ENCODE measurements around the gene TBCA. TPM values are rescaled to one million over a fixed set of nuclear protein-coding genes. Genes with fewer than 3 reads are reported as not detected.

TBCA gene, protein sequence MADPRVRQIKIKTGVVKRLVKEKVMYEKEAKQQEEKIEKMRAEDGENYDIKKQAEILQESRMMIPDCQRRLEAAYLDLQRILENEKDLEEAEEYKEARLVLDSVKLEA
- 357 and 392 TPM in 2 replicates for total RNA-seq (2014; rRNA removed; shearing (Covaris generic))
- polyA plus RNA-seq (2014; cell fraction: nucleus; rRNA removed): 263 and 332 TPM in 2 replicates

DNA sequence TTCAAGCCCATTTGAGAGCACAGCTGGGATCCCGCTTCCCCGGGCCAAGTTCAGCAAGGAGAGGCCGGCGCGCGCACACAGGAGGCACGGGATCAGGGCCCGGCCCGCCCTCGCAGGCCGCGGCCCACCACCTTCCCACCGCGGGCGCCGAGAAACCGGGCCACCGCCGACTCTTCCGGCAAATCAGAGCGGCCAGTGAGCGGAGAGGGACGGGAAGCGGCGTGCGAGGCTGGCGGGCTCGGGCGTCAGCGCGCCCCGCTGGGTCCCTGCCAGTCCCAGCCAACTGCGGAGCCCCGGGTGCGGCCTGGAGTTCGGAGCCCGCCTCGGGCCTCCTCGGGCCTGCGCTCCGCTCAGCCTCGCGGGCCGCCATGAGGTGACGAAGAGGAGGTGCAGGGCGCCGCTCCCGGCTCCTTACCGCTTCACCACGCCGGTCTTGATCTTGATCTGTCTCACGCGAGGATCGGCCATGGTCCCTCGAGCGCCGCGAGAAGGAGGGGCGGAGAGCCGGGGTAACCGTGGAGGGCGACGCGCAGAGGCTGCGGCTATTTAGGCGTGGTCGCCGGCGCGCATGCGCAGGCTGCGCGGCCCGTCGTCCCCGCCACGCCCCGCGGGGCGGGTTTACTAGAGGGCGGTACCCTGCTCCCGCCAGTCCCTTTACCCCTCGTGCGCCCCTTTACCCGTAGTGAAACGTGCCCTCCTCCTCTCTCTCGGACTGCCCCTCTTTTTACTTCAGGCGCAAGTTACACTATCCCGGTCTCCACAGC is at the start of gene TBCA:
TSS of gene TBCA (minus strand) at position 550 of the 764 bp plus-strand sequence. CDS start at position 468, 82 bp downstream.
- peak; percentile 85 for DNase-seq (ENCODE audit: extremely low read depth, low read depth)

DNA sequence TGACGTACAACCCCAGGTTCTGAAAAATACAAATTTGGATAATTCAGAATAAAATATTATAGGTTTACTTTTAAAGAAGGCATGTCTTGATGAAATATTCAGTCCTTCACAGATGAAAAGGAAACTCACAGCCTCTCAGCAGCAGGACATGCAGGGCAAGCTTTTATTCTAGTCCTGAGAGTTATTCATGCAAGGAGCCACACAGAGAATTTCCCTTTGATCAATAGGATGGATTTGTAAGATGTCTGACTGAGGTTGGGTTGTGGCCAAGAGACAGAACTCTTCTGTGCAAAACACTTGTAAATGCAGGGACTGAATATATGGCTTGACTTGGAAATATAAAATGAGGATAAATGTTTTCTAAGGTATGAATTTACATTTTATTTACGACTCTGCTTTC is 48.8 kb upstream of the TBCA start:
- DNase-seq (ENCODE audit: extremely low read depth, low read depth): no peak

DNA sequence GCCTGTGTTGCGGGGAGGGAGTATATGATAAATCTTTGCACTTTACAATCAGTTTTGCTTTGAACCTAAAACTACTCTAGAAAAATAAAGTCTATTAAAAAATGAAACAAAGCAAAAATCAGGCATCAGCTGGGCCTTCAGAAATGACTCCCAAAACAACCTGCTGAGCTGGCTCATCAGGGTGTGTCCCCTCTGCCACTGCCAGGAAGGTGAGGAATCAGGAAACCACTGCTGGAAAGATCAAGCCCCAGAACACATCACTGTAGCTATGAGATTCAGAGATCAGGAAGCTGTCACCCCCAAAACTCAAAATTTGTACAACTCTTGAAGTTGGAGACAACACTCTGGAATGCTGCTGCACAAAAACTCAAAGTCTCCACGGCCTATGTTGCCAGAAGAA is 40.5 kb upstream of the TBCA start:
- no peak for DNase-seq (ENCODE audit: extremely low read depth, low read depth)

DNA sequence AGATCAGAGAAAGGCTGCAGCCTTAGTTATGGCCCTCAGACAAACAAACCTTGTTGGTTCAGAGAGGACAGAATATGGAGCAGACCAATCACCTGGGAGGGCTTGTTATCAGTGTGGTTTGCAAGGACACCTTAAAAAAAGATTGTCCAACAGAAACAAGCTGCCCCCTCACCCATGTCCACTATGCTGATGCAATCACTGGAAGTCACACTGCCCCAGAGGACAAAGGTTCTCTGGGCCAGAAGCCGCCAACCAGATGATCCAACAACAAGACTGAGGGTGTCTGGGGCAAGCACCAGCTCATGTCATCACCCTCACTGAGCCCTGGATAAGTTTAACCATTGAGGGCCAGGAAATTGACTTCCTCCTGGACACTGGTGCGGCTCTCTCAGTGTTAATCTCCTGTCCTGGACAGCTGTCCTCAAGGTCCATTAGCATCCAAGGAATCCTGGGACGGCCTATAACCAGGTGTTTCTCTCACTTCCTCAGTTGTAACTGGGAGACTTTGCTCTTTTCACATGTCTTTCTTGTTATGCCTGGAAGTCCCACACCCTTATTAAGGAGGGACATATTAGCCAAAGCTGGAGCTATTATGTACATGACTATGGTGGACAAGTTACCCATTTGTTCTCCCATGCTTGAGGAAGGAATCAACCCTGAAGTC is 36.9 kb upstream of the TBCA start:
- no peak for DNase-seq (ENCODE audit: extremely low read depth, low read depth)

DNA sequence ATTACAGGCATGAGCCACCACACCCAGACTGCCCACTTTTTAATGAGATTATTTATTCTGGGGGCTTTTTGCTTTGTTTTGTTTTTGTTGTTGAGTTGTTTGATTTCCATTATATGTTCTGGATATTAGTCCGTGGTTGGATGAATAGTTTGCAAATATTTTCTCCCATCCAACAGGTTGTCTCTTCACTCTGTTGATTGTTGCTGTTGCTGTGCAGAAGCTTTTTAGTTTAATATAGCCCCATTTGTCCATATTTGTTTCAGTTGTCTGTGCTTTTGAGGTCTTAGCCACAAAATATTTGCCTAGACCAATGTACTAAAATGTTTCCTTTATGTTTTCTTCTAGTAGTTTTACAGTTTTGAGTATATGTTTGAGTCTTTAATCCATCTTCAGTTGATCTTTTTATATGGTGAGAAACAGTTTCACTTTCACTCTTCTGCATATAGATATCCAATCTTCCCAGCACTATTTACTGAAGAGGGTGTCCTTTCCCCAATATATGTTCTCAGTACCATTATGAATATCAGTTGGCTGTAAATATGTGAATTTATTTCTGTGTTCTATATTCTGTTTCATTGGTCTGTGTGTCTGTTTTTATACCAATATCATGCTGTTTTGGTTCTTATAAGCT is 30.2 kb upstream of the TBCA start:
- DNase-seq (ENCODE audit: extremely low read depth, low read depth): no peak

DNA sequence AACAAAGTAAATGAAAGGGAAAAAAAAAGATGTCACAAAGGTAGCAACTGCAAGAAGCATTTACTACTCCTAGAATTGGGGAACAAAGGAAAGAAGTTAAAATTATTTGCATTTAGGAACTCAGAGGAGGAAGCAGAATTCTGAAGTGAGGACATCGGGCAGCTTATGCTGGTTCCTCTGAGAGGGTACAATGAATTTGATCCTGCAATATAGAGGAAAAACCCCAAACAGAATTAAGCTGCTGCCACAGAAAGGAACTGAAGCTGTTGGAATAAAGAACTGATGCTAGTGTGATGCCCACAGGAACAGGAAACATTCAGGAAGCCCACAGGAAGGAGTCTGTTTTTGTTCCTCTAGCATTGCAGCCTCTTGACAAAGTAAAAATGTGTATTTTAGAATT is 22.3 kb upstream of the TBCA start:
- DNase-seq (ENCODE audit: extremely low read depth, low read depth): no peak

DNA sequence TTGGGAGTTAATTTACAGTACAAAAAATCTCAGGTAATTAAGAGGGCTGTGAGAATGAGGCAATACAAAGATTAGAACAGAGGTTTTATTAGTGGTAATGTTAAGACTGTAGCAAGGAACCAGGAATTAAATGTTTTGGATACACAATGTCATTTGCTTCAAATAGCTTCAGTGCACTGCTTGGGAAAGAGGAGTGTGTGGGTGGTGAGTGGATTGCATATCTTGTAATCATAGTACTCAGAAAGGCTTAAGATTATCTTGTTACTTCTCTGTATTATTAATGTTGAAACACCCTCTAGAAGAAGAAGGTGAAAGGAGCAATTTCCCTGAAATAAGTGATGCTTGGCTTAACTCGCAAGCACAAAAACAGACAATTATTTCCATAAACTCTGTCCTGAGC is 21.0 kb upstream of the TBCA start:
- DNase-seq (ENCODE audit: extremely low read depth, low read depth): no peak

DNA sequence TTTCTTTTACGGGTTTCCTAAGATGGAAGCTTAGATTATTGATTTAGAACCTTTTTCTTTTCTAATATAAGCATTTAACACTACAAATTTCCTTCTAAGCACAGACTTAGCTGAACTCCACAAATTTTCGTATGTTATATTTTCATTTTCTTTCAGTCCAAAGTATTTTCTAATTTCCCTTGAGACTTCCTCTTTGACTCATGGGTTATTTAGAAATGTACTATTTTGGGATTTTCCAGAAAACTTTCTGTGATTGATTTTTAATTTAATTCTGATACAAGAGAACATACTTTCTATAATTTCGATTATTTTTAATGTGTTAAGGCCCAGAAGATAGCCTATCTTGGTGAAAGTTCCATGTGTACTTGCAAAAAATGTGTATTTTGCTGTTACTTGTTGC is 19.7 kb upstream of the TBCA start:
- no peak for DNase-seq (ENCODE audit: extremely low read depth, low read depth)

DNA sequence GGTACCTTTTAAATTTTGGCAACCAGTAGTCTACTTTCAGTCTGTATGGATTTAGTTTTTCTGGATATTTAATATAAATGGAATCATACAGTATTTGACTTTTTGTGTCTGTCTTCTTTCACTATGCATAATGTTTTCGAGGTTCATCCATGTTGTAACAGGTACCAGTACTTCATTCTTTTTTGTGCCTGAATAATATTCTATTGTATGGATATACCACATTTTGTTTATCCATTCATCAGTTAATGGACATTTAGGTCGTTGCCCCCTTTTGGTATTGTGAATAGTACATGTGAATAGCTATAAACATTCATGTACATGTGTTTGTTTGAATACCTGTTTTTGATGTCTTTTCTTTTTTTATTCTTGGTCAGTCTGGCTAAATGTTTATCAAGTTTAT is 19.1 kb upstream of the TBCA start:
- DNase-seq (ENCODE audit: extremely low read depth, low read depth): no peak

DNA sequence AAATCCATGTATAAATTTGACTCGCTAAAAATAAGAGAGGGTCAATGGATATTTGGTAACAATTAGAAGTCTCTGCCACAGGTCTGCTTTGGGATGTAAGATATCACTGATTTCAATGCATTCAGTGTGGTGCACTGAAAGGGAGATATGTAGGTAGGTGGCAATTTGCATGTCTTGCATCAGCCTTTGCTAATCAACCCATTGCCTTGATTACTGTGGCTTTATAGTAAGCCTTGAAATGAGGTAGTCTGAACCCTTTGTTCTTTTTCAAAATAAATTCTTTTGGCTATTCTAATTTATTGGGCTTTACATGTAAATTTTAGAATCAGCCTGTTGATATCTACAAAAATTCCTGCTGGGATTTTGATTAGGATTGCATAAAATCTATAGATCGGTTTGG is 15.8 kb upstream of the TBCA start:
- no peak for DNase-seq (ENCODE audit: extremely low read depth, low read depth)

DNA sequence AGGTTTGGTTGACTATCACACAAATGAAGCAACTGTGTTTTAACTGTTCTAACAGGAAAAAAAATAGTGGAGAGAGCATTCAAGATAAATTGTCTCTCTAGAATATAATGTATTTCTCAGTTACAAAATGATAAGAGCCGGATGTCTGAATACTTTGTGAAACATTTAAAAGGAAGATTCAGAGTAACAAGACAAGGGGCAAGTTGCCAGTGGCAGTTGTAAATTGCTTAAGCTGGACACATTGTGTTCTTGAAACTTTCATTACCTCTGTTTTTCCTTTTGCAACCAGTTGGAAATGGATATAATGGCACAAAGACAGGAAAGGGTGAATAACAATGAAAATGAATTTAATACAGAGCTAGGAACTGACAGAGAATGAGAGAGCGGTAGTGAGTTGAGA is 15.2 kb upstream of the TBCA start:
- no peak for DNase-seq (ENCODE audit: extremely low read depth, low read depth)

DNA sequence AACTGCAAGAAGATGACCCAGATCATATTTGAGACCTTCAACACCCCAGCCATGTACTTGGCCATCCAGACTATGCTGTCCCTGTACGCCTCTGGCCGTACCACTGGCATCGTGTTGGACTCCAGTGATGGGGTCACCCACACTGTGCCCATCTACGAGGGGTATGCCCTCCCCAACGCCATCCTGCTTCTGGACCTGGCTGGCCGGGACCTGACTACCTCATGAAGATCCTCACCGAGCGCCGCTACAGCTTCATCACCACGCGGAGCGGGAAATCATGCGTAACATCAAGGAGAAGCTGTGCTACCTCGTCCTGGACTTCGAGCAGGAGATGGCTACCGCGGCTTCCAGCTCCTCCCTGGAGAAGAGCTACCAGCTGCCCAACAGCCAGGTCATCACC is 9.1 kb upstream of the TBCA start:
- DNase-seq (ENCODE audit: extremely low read depth, low read depth): no peak

DNA sequence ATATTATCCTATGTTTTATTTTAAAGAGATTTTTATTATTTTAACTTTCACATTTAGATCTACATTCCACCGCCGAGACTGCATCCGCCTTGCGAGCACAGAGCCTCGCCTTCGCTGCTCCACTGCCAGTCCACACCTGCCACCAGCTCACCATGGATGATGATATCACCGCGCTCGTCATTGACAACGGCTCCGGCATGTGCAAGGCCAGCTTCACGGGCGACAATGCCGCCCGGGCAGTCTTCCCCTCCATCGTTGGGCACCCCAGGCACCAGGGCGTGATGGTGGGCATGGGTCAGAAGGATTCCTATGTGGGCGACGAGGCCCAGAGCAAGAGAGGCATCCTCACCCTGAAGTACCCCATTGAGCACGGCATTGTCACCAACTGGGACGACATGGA is 8.6 kb upstream of the TBCA start:
- DNase-seq (ENCODE audit: extremely low read depth, low read depth): no peak

DNA sequence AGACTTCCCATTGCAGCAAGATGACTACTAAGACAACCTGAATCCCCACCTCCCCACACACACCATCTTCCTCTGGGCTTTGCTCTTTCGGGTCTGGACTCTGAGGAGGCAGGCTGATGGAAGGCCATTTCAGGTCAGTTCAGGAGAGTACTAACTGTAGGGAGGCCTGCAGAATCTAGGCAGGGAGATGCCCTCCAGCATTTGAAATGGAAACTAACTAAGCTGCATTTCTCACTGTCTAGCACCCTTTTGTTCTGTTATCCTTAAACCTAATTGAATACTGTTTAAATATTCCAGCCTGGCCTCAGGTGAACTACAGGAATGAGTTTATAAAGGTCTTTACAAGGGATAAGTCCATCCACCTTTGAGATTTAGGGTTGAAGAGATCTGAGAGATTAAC is 4.9 kb upstream of the TBCA start:
- no peak for DNase-seq (ENCODE audit: extremely low read depth, low read depth)

DNA sequence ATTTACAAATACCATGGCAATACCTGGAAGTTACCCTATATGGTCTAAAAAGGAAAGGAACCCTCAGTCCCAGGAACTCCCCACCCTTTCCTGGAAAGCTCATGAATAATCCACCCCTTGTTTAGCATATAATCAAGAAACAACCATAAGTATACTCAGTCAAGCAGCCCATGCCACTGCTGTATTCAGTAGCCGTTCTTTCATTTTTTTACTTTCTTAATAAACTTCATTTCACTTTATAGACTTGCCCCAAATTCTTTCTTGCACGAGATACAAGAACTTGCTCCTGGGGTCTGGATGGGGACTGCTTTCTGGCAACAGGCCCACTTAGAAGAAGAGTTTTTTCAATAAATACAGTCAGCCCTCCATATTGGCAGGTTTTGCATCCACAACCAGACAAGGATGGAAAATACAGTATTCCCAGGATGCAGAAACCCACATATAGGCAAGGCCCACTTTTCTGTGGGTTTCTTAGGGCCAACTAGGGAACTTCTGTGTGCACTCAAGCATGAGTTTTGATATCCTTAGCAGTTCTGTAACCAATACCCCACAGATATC is 2.8 kb upstream of the TBCA start:
- no peak for DNase-seq (ENCODE audit: extremely low read depth, low read depth)

DNA sequence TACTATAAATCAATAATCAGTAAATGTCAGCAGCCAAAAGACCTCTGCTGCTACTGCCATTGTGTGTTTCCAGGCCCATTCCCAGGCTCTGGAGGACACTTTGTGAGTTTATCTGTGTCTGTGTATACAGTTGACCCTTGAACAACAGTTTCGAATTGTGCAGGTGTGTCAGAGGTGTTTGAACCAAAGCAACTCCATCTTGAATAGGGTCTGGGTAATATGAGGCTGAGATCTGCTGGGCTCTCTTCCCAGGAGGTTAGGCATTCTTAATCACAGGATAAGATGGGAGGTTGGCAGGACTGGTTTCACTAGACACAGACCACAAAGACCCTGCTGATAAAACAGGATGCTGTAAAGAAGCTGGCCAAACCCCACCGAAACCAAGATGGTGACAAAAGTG is 2.3 kb upstream of the TBCA start:
- DNase-seq (ENCODE audit: extremely low read depth, low read depth): no peak

DNA sequence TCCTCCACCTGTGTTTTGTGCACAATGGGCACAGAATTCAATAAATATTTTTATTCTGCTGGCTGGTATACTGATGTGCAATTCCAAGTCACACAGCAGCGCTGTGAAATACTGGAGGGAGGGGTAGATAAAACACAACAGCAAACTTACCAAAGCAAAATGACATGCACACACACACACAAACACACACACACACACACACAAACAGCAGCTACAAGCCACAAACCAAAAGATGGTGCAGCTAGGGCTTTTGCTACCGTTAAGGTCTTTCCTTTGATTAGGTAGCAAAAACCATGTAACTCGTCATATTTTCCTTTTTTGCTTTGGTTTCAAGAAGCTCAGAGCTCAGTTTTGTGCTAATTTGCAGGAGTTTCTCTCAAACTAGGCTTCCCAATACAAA is 1.8 kb upstream of the TBCA start:
- DNase-seq (ENCODE audit: extremely low read depth, low read depth): no peak

DNA sequence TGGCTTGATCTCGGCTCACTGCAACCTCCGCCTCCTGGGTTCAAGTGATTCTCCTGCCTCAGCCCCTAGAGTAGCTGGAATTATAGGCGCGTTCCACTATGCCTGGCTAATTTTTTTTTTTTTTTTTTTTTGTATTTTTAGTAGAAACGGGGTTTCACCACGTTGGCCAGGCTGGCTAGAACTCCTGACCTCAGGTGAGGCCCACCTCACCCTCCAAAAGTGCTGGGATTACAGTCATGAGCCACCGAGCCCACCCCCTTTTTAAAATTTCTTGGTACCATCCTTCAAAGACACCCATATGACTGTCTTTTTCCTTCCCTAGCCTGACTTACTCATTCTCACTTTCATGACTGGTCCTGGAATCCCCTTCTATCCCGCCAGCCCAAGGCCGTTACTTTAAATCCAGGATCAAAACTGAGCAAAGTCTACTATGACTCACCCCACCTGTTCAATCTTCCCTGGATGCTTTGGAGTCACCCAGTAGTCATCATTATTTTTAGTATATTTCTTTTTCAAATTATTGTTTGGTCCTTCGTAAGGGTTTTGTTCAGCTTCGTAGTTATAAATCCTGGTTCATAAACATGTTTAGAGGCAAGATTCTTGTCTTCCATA is 1.2 kb upstream of the TBCA start:
- DNase-seq (ENCODE audit: extremely low read depth, low read depth): no peak

DNA sequence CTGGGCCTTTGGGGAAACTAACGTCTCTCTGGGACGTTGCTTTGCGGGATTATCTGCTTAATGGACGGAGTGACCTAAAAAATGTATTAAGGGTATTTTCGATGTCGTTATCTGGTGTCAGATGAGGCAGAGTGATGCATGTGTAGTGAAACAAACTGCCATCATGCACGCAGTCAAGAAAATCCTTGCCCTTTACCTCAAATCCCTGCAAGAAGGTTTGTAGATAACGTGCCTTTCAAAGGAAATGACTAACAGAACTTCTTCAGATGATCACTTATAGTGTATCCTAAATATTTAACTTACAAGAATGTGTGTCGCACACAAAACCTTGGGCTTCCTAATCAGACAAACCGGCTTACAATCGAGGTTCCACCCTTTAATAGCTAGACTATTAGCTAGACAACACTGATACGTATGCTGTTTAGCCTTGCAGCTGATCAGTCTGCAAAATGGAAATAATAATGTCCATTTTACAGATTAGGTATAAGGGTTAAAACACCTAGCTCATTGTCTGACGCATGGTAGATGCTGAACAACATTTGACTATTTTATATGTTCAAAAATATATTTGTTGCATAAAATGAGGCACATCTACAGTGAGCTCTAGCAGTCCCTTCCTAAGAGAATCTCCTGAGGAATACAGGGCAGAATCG is 541 bp upstream of the TBCA start:
- DNase-seq (ENCODE audit: extremely low read depth, low read depth): no peak

DNA sequence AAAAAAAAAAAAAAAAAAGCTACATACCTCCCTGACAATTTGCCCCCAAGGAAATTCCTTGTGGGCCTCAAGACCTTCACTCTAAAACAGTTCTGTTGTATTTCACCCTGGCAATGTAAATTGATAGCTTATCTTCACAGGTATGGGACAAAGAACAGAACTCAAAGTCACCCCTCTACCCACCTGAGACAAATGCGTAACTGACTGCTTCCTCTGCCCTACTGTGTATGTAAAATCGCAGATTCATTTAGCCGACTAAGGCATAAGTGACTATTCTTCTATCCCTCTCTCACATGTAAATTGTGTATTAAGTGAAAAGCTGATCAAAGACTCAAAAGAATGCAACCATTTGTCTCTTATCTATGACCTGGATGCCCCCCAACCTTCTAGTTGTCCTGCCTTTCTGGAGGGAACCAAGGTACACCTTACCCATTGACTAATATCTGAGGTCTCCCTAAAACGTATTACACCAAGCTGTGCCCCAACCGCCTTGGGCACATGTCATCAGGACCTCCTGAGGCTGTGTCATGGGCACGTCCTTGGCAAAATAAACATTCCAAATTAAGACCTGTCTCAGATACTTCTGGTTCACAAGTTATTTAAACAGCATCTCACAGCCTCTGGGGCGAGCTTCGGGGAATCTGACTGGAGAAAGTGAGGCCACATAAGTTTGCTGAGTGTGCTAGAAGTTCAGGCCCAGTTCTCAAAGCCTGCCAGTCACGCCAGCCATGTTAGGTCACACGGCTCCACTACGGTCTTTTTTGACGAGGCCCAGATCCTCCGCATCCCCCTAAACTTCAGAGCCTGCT is 954 bp downstream of the TBCA start:
- peak; percentile 24 for DNase-seq (ENCODE audit: extremely low read depth, low read depth)
